CD14-positive monocyte (primary cell): ENCODE data around the gene YWHAQ. TPM values are rescaled to one million over a fixed set of nuclear protein-coding genes. Genes with fewer than 3 reads are reported as not detected.

ENCODE experiments used
- DNase-seq, 3 donors: peaks; one replicate each; pipeline ENCODE4 v3.0.0-alpha.2; 2011 to 2022
- H2AFZ ChIP-seq: 2 replicates; pipeline ENCODE4 v1.6.0; 2012; ENCODE audit warnings: mild to moderate bottlenecking, low read depth, low read length, inconsistent platforms; ENCODE audit not compliant: insufficient read depth, poor library complexity, severe bottlenecking
- H3K27ac ChIP-seq, 2 donors: 1 replicate in 1 of 2; 2 replicates in 1 of 2; pipeline ENCODE4 v1.5.1; 2012 to 2013; ENCODE audit warnings: low read length in 2 of 2, control low read depth in 1 of 2, inconsistent platforms in 1 of 2, low read depth in 1 of 2, mild to moderate bottlenecking in 1 of 2
- H3K27me3 ChIP-seq, 2 donors: one replicate each; pipeline versions ENCODE4 v1.6.0 to v1.6.1; 2011 to 2013; ENCODE audit warnings: low read length in 2 of 2; ENCODE audit not compliant: control insufficient read depth in 2 of 2, insufficient read depth in 2 of 2
- H3K36me3 ChIP-seq, 2 donors: replicated peaks in 1 of 2; 1 replicate in 1 of 2; 2 replicates in 1 of 2; pipeline versions ENCODE4 v1.5.1 to v1.6.1; 2012 to 2013; ENCODE audit warnings: low read length in 2 of 2, control low read depth in 1 of 2, inconsistent platforms in 1 of 2, mild to moderate bottlenecking in 1 of 2; ENCODE audit not compliant: insufficient read depth in 2 of 2, control insufficient read depth in 1 of 2
- H3K4me1 ChIP-seq, 2 donors: 1 replicate in 1 of 2; 2 replicates in 1 of 2; pipeline versions ENCODE4 v1.5.1 to v1.6.1; 2012 to 2013; ENCODE audit warnings: low read length in 2 of 2, control low read depth in 1 of 2, inconsistent platforms in 1 of 2, mild to moderate bottlenecking in 1 of 2, moderate library complexity in 1 of 2; ENCODE audit not compliant: insufficient read depth in 2 of 2, control insufficient read depth in 1 of 2
- H3K4me2 ChIP-seq: replicated peaks from 2 replicates; pipeline ENCODE3; 2012; ENCODE audit warnings: low read length, moderate library complexity, mild to moderate bottlenecking; ENCODE audit not compliant: poor library complexity, severe bottlenecking; ENCODE audit errors: extremely low read depth
- H3K4me3 ChIP-seq, 3 experiments: fragments of 200-600 bp in 1 of 3; sonication (generic) in 1 of 3; replicated peaks in 1 of 3; 1 replicate in 2 of 3; 2 replicates in 1 of 3; pipeline ENCODE4 v1.5.1; 2011 to 2013; ENCODE audit warnings: low read length in 3 of 3, mild to moderate bottlenecking in 3 of 3, control low read depth in 2 of 3, low read depth in 2 of 3, inconsistent platforms in 1 of 3, moderate library complexity in 1 of 3
- H3K79me2 ChIP-seq: 2 replicates; pipeline ENCODE4 v1.6.0; 2012; ENCODE audit warnings: mild to moderate bottlenecking, control low read depth, inconsistent platforms, low read length, moderate library complexity; ENCODE audit not compliant: insufficient read depth
- H3K9ac ChIP-seq: 2 replicates; pipeline ENCODE4 v1.6.0; 2017; ENCODE audit warnings: low read length, mild to moderate bottlenecking; ENCODE audit not compliant: insufficient read depth, poor library complexity, severe bottlenecking
- H3K9me3 ChIP-seq, 2 donors: replicated peaks in 1 of 2; 1 replicate in 1 of 2; 2 replicates in 1 of 2; pipeline versions ENCODE4 v1.5.1 to v1.6.1; 2012 to 2013; ENCODE audit warnings: low read length in 2 of 2, control low read depth in 1 of 2; ENCODE audit not compliant: control insufficient read depth in 1 of 2, insufficient read depth in 1 of 2
- H4K20me1 ChIP-seq: 2 replicates; pipeline ENCODE4 v1.6.0; 2012; ENCODE audit warnings: mild to moderate bottlenecking, low read length, control low read depth, moderate library complexity; ENCODE audit not compliant: insufficient read depth
- H3K27ac Mint-ChIP-seq, 7 donors: one replicate each; pipeline ENCODE4 v1.8.0; 2020; ENCODE audit warnings: mild to moderate bottlenecking in 7 of 7, mixed read lengths in 7 of 7, moderate library complexity in 6 of 7, inconsistent platforms in 2 of 7
- H3K27me3 Mint-ChIP-seq, 3 donors: one replicate each; pipeline ENCODE4 v1.8.0; 2021 to 2022; ENCODE audit warnings: low read depth in 3 of 3, mild to moderate bottlenecking in 3 of 3, mixed read lengths in 3 of 3, moderate library complexity in 3 of 3, inconsistent platforms in 1 of 3
- H3K36me3 Mint-ChIP-seq, 2 donors: one replicate each; pipeline ENCODE4 v1.8.0; 2020; ENCODE audit warnings: mixed read lengths in 2 of 2, inconsistent platforms in 1 of 2, mild to moderate bottlenecking in 1 of 2
- H3K4me1 Mint-ChIP-seq: one replicate; pipeline ENCODE4 v1.8.0; 2020; ENCODE audit warnings: mild to moderate bottlenecking, mixed read lengths
- H3K4me3 Mint-ChIP-seq, 2 donors: one replicate each; pipeline ENCODE4 v1.8.0; 2020; ENCODE audit warnings: mild to moderate bottlenecking in 2 of 2, mixed read lengths in 2 of 2, moderate library complexity in 1 of 2
- H3K9me3 Mint-ChIP-seq, 7 donors: one replicate each; pipeline ENCODE4 v1.8.0; 2020 to 2022; ENCODE audit warnings: mixed read lengths in 7 of 7, mild to moderate bottlenecking in 6 of 7, moderate library complexity in 6 of 7, inconsistent platforms in 2 of 7
- WGBS: methylation state at CpG from one replicate; pipeline ENCODE4 v1.1.5; 2013; ENCODE audit warnings: missing lambda C conversion rate; ENCODE audit not compliant: insufficient coverage; 5-methylcytosine and 5-hydroxymethylcytosine counted together
- intact Hi-C, 2 donors: fragments of 100-400 bp; cut with micrococcal nuclease; formaldehyde crosslinking; loops; one replicate each; pipeline versions ENCODE4 v1.15.0 to v1.15.1; 2023
- polyA plus RNA-seq, 3 donors: library from polyadenylated mRNA; depleted of rRNA in 1 of 3; unstranded in 2 of 3; stranded (reverse) in 1 of 3; fragments of 300-500 nt in 2 of 3; fragments of >200 nt in 1 of 3; fragmentation: Illumina TruSeq in 2 of 3; gene quantifications; 1 replicate in 2 of 3; 2 replicates in 1 of 3; pipeline ENCODE4 v1.2.3, GENCODE V29; 2012 to 2021
- TF ChIP-seq, protein P1 (sequence below): fragments of 200-600 bp; IDR thresholded peaks from one replicate; pipeline ENCODE4 v1.8.0; 2022; ENCODE audit warnings: antibody characterized with exemption, mild to moderate bottlenecking

Gene YWHAQ
- polyA plus RNA-seq, 3 donors, result 60.9 to 173 (median 165) TPM

- DNase-seq, result no peak
- intact Hi-C loops, result no loop called here
- H3K4me1 Mint-ChIP-seq, result peaks cover 2% of the 10 kb centered on the region
Observed at GRCh38 chr2:9653485-9654271, 22.9 kb upstream of the YWHAQ start.

GRCh38 chr2:9652898-9653479 lies 22.2 kb upstream of the YWHAQ start:
- no peaks in the 10 kb centered on the region for H3K9me3 Mint-ChIP-seq
- Histone ChIP-seq H3K4me1 (no peaks in the 10 kb centered on the region), H3K4me2 (no peak overlapping the region), H3K4me3 (no peak overlapping the region), H3K27ac (no peak overlapping the region), H2AFZ (no peak overlapping the region), H3K9ac (no peak overlapping the region), H3K27me3 (no peaks in the 10 kb centered on the region), H3K79me2 (no peaks in the 10 kb centered on the region), H4K20me1 (no peaks in the 10 kb centered on the region), H3K9me3 (no peaks in the 10 kb centered on the region), H3K36me3 (no peaks in the 10 kb centered on the region)
- no peaks in the 10 kb centered on the region for H3K36me3 Mint-ChIP-seq
- H3K27me3 Mint-ChIP-seq, result peaks cover 1 to 4% (median 2%) of the 10 kb centered on the region in 3 donors
- H3K4me1 Mint-ChIP-seq, result peaks cover 2% of the 10 kb centered on the region
- H3K4me3 Mint-ChIP-seq, result no peak overlapping the region
- no peak for DNase-seq
- intact Hi-C loops, result no loop called here
- no CpG with 5 or more reads among the region's 5 CpGs for WGBS
- no peak overlapping the region for H3K27ac Mint-ChIP-seq
- TF ChIP-seq, protein P1, sequence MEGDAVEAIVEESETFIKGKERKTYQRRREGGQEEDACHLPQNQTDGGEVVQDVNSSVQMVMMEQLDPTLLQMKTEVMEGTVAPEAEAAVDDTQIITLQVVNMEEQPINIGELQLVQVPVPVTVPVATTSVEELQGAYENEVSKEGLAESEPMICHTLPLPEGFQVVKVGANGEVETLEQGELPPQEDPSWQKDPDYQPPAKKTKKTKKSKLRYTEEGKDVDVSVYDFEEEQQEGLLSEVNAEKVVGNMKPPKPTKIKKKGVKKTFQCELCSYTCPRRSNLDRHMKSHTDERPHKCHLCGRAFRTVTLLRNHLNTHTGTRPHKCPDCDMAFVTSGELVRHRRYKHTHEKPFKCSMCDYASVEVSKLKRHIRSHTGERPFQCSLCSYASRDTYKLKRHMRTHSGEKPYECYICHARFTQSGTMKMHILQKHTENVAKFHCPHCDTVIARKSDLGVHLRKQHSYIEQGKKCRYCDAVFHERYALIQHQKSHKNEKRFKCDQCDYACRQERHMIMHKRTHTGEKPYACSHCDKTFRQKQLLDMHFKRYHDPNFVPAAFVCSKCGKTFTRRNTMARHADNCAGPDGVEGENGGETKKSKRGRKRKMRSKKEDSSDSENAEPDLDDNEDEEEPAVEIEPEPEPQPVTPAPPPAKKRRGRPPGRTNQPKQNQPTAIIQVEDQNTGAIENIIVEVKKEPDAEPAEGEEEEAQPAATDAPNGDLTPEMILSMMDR, result no peak

More at GRCh38 chr2:9653485-9654271, 22.9 kb upstream of the YWHAQ start:
- Histone ChIP-seq H3K36me3 (no peaks in the 10 kb centered on the region), H2AFZ (no peak overlapping the region), H3K4me3 (no peak overlapping the region), H3K9me3 (no peaks in the 10 kb centered on the region), H4K20me1 (no peaks in the 10 kb centered on the region), H3K79me2 (no peaks in the 10 kb centered on the region), H3K4me2 (no peak overlapping the region), H3K4me1 (no peaks in the 10 kb centered on the region), H3K27me3 (no peaks in the 10 kb centered on the region), H3K9ac (no peak overlapping the region), H3K27ac (no peak overlapping the region)
- peaks cover 1 to 4% (median 2%) of the 10 kb centered on the region in 3 donors for H3K27me3 Mint-ChIP-seq
- H3K4me3 Mint-ChIP-seq, result no peak overlapping the region
- H3K36me3 Mint-ChIP-seq, result no peaks in the 10 kb centered on the region
- H3K9me3 Mint-ChIP-seq, result no peaks in the 10 kb centered on the region
- WGBS, result 82% methylated on average over 2 of the region's 10 CpGs
- TF ChIP-seq, protein P1, result no peak
- no peak overlapping the region for H3K27ac Mint-ChIP-seq
